ENCODE data around the gene CASP3.
"Not testable (repeated sequence)": the region's sequence is repeated elsewhere in the genome, so short reads cannot be mapped to it uniquely, and the experiment has no call there.

CASP3 gene

DNA sequence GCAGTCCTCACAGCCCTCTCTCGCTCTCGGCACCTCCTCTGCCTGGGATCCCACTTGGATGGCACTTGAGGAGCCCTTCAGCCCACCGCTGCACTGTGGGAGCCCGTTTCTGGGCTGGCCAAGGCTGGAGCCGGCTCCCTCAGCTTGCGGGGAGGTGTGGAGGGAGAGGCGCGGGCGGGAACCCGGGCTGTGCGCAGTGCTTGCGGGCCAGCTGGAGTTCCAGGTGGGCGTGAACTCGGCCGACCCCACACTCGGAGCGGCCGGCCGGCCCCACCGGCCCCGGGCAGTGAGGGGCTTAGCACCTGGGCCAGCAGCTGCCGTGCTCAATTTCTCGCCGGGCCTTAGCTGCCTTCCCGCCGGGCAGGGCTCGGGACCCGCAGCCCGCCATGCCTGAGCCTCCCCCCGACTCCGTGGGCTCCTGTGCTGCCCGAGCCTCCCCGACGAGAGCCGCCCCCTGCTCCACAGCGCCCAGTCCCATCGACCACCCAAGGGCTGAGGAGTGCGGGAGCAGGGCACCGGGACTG lies 57.4 kb downstream of the CASP3 start:
- FAIRE-seq = not testable (repeated sequence)

- FAIRE-seq = no peak
These were observed 58.1 kb downstream of the CASP3 start for GRCh38 chr4:184591070-184591677.

GRCh38 chr4:184590196-184590595 lies 59.1 kb downstream of the CASP3 start:
- no peak for FAIRE-seq

DNA sequence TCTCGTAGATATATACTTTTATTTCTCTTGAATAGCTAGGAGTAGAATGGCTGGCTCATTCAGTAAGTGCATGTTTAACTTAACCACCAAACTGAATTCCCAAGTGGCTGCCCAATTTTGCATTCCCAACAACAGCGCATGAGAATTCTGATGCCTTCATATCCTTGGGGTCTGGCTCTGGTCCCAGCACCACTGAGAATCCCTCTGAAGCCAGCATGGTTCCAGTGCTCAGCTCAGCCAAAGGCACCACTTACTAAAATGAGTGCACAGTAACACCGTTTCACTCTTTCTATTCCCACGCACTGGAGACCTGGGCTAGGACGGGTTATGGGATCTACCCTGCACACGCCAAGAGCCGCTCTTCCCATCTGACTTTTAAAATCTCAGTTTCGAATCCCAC lies 60.4 kb downstream of the CASP3 start:
- no peak for FAIRE-seq

DNA sequence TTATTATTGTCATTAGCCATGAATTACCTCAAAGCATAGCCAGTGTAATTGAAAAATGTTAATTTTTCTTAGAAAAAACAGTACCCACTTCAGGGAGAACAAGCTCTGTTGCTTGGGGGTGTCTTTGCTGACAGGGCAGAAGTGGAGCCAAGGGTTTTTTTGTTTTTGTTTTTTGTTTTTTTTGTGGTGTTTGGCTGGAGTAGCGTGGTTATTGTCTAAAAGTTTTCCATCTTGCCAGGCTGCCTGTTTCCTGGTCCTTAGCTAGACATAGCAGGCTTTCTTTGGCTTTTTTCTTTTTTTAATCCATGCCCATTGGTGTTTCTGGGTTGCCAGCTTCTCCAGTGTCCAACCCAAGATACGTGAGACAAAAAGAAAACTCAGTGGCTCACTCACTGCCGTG lies 61.5 kb downstream of the CASP3 start:
- no peak for FAIRE-seq

- no peak for FAIRE-seq
These were observed 62.0 kb downstream of the CASP3 start for GRCh38 chr4:184587221-184587620.

DNA sequence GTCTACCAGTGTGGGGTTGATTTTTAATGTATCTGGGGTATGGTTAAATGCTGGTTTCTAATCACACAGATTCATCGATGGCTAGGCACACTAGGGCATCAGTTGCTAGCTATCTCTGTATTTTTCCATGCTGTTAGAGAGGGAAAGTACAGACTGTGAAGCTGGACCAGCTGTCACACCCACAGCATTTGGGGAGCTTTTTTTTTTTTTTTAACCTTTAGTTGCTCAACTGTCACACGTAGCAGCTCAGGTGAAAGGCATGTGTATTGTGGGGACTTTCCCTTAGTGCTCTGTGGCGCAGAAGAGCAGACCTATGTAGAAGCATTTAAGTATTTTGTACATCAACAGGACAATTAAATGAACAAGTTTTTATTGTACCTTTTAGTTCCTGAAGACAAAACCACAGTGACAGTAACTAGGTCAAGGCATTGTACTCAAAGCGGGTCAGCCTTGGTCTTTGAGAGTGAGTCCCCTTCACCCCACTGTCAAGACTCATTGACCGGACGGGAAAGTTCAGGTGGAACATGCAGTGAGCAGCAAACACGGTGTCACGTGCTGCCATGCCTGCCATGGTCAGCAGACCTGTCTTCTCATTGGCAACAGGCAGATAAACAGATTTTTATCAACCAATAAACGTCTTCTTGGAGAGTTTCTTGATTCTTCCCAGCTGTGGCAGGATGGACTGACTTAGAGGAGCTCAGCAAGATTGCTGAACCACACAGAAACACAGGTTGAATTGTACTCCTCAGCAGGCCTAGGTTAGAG lies 65.3 kb downstream of the CASP3 start:
- no peak for FAIRE-seq

Data from G401.6 (cell line).